ENCODE measurements around the gene FAM13C.

DNA sequence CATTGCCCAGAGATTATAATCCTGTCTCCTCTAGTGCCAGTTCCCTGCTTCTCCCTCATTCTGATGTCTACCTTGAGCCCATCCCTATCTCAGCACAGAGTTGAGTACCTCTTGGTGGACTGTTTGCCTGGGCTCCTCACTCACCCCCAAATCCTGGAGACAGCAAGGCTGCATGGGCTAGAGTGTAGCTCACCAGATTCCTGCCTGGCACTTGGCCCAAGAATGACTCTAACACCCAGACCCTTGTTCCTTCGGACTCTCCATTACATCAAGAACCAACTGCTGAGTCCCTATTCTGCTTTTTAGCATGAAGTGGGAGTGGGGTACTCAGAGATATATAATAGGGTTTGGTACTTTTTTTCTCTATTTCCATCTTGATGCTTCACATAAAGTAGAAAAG lies 22.1 kb downstream of the FAM13C start:
- no peak for TF ChIP-seq POLR2A (IDR thresholded peaks at IDR 0.05)
- TF ChIP-seq CTCF (IDR thresholded peaks at IDR 0.05) = no peak
- TF ChIP-seq EP300 (IDR thresholded peaks at IDR 0.05) = no peak

All from tibial nerve (tissue), 4 donors.